ENCODE results near the gene HOXB9. TPM values are rescaled to one million over a fixed set of nuclear protein-coding genes. Genes with fewer than 3 reads are reported as not detected.
A peak's percentile ranks its signal among the peaks of the same experiment; 100 is the strongest.

HOXB9 gene
- total and polyA plus RNA-seq, 2 donors (not counting 1 experiment from before 2014, with no cell fraction given) = not detected

- Histone ChIP-seq H3K4me1 (ENCODE audit: control insufficient read depth, extremely low read depth, insufficient read depth, low read length) (peaks cover 4% of the 10 kb centered on the region), H3K9ac (ENCODE audit: insufficient read depth, low read length) (no peak overlapping the region), H3K4me3 (replicated peaks in 1 of 4; ENCODE audit: control extremely low read depth in 1 of 4, insufficient read depth in 1 of 4, low read depth in 3 of 4, low read length in 4 of 4) (no peak overlapping the region), H3K27ac (ENCODE audit: insufficient read depth, low read length) (no peak overlapping the region), H2AFZ (ENCODE audit: low read length) (no peak overlapping the region), H4K20me1 (ENCODE audit: control insufficient read depth, extremely low read depth, insufficient read depth, low read length) (peaks cover 2% of the 10 kb centered on the region), H3K4me2 (ENCODE audit: extremely low read depth, insufficient read depth, low read length) (no peak overlapping the region), H3K9me3 (ENCODE audit: control insufficient read depth, insufficient read depth, low read depth, low read length) (no peaks in the 10 kb centered on the region), H3K79me2 (ENCODE audit: control insufficient read depth, insufficient read depth, low read length) (no peaks in the 10 kb centered on the region), H3K36me3 (ENCODE audit: control insufficient read depth, insufficient read depth, low read length) (no peaks in the 10 kb centered on the region), H3K27me3 (ENCODE audit: control insufficient read depth, insufficient read depth, low read length) (peaks cover 99% of the 10 kb centered on the region)
- DNase-seq (ENCODE audit: low read depth in 2 of 2) = no peak
- TF ChIP-seq CTCF (conservative IDR thresholded peaks at IDR 0.05 in 1 of 2, IDR thresholded peaks at IDR 0.05 in 1 of 2; ENCODE audit: low read depth in 1 of 2, low read length in 2 of 2) (no peak), EZH2 (IDR thresholded peaks at IDR 0.05; ENCODE audit: low read length, missing control alignments) (peak; percentile 29)
These were observed 1.7 kb upstream of the HOXB9 start for GRCh38 chr17:48627623-48628521.

GRCh38 chr17:48627118-48627597, 1.0 kb upstream of the HOXB9 start:
- Histone ChIP-seq H3K4me3 (replicated peaks in 1 of 4; ENCODE audit: control extremely low read depth in 1 of 4, insufficient read depth in 1 of 4, low read depth in 3 of 4, low read length in 4 of 4) (no peak overlapping the region), H3K79me2 (ENCODE audit: control insufficient read depth, insufficient read depth, low read length) (no peaks in the 10 kb centered on the region), H3K4me1 (ENCODE audit: control insufficient read depth, extremely low read depth, insufficient read depth, low read length) (peaks cover 4% of the 10 kb centered on the region), H2AFZ (ENCODE audit: low read length) (no peak overlapping the region), H3K27me3 (ENCODE audit: control insufficient read depth, insufficient read depth, low read length) (peaks cover 99% of the 10 kb centered on the region), H3K9ac (ENCODE audit: insufficient read depth, low read length) (no peak overlapping the region), H4K20me1 (ENCODE audit: control insufficient read depth, extremely low read depth, insufficient read depth, low read length) (peaks cover 2% of the 10 kb centered on the region), H3K27ac (ENCODE audit: insufficient read depth, low read length) (no peak overlapping the region), H3K36me3 (ENCODE audit: control insufficient read depth, insufficient read depth, low read length) (no peaks in the 10 kb centered on the region), H3K9me3 (ENCODE audit: control insufficient read depth, insufficient read depth, low read depth, low read length) (no peaks in the 10 kb centered on the region), H3K4me2 (ENCODE audit: extremely low read depth, insufficient read depth, low read length) (no peak overlapping the region)
- TF ChIP-seq CTCF (conservative IDR thresholded peaks at IDR 0.05 in 1 of 2, IDR thresholded peaks at IDR 0.05 in 1 of 2; ENCODE audit: low read depth in 1 of 2, low read length in 2 of 2) (no peak), EZH2 (IDR thresholded peaks at IDR 0.05; ENCODE audit: low read length, missing control alignments) (peak; percentile 49)
- DNase-seq (ENCODE audit: low read depth in 2 of 2) = no peak

- no peak for DNase-seq (ENCODE audit: low read depth in 2 of 2)
- Histone ChIP-seq H4K20me1 (ENCODE audit: control insufficient read depth, extremely low read depth, insufficient read depth, low read length) (peaks cover 2% of the 10 kb centered on the region), H3K4me2 (ENCODE audit: extremely low read depth, insufficient read depth, low read length) (peak overlapping the region; percentile 84), H3K79me2 (ENCODE audit: control insufficient read depth, insufficient read depth, low read length) (no peaks in the 10 kb centered on the region), H3K9me3 (ENCODE audit: control insufficient read depth, insufficient read depth, low read depth, low read length) (no peaks in the 10 kb centered on the region), H3K9ac (ENCODE audit: insufficient read depth, low read length) (no peak overlapping the region), H3K27ac (ENCODE audit: insufficient read depth, low read length) (no peak overlapping the region), H3K4me1 (ENCODE audit: control insufficient read depth, extremely low read depth, insufficient read depth, low read length) (peaks cover 4% of the 10 kb centered on the region), H3K36me3 (ENCODE audit: control insufficient read depth, insufficient read depth, low read length) (no peaks in the 10 kb centered on the region), H3K4me3 (replicated peaks in 1 of 4; ENCODE audit: control extremely low read depth in 1 of 4, insufficient read depth in 1 of 4, low read depth in 3 of 4, low read length in 4 of 4) (peak overlapping the region; percentile 27 to 48 (median 34)), H3K27me3 (ENCODE audit: control insufficient read depth, insufficient read depth, low read length) (peaks cover 99% of the 10 kb centered on the region), H2AFZ (ENCODE audit: low read length) (no peak overlapping the region)
- TF ChIP-seq CTCF (conservative IDR thresholded peaks at IDR 0.05 in 1 of 2, IDR thresholded peaks at IDR 0.05 in 1 of 2; ENCODE audit: low read depth in 1 of 2, low read length in 2 of 2) = no peak
- TF ChIP-seq EZH2 (IDR thresholded peaks at IDR 0.05; ENCODE audit: low read length, missing control alignments) = peak; percentile 82
These were observed 488 bp downstream of the HOXB9 start for GRCh38 chr17:48625495-48626244.

All from fibroblast of lung (primary cell).